Measurements from ENCODE around the gene UCN.
"Not testable (repeated sequence)": the region's sequence is repeated elsewhere in the genome, so short reads cannot be mapped to it uniquely, and the experiment has no call there.

UCN gene

GRCh38 chr2:27314709-27315108 is 6.5 kb upstream of the UCN start:
- DNase-seq (ENCODE audit: low read depth) = no peak

GRCh38 chr2:27313882-27314645 is 5.8 kb upstream of the UCN start:
- DNase-seq (ENCODE audit: low read depth) = no peak

GRCh38 chr2:27312152-27312551 is 3.9 kb upstream of the UCN start:
- DNase-seq (ENCODE audit: low read depth) = no peak

- no peak for DNase-seq (ENCODE audit: low read depth)
Observed at GRCh38 chr2:27309651-27310050, 1.4 kb upstream of the UCN start.

DNA sequence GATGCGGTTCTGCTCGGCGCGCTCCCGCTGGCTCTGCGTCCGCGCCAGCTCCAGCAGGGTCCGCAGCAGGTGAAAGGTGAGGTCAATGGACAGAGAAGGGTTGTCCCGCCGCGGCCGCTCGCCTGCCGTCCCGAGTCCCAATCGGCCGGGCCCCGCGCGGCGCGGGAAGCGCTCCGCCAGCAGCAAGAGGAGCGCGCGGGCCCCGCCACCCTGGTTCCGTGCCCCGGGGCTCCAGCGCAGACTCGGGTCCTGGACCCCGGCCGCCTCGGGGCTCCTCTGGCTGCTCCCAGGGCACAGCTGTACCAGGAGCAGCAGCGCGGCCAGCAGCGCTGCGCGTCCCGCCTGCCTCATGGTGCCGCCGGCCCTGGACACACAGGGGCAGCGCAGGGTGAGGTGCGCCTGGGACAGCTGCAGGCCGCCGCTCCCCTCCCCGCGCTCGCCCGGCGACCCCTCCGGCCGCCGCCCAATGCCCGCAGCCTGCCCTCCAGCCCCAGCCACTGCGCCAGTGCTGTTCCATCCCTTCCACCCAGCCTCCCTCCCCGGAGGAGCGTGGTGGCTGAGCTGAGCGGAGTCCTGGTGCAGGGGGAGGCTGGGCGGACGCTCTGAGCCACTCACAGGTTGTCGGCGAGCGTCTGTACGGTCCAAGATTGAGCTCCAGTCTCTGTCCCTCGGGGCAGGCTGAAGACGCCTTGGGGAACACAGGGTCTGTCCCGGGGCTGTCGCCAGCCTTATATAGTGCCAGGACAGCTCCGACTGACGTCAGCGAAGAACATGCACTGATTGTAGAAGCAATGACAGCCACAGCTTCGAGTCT is 493 bp downstream of the UCN start:
- DNase-seq (ENCODE audit: low read depth) = no peak

GRCh38 chr2:27307287-27307544 is 1.0 kb downstream of the UCN start:
- no peak for DNase-seq (ENCODE audit: low read depth)

- no peak for DNase-seq (ENCODE audit: low read depth)
Observed at GRCh38 chr2:27306573-27307286, 1.5 kb downstream of the UCN start.

DNA sequence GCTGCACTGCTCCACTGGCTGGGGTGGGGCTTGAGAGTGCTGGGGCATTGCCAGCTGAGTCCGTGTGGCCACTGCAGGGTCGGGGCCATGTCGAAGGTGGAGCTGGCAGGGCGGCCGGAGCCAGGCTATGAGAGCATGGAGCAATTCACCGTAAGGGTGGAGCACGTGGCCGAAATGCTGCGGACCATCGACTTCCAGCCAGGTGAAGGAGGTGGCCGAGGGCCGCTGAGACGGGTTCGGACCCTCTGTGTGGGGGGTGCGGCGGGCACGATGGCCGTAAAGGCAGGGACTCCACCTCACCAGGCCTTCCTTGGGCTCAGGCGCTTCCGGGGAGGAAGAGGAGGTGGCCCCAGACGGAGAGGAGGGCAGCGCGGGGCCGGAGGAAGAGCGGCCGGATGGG is 2.1 kb downstream of the UCN start:
- no peak for DNase-seq (ENCODE audit: low read depth)

DNA sequence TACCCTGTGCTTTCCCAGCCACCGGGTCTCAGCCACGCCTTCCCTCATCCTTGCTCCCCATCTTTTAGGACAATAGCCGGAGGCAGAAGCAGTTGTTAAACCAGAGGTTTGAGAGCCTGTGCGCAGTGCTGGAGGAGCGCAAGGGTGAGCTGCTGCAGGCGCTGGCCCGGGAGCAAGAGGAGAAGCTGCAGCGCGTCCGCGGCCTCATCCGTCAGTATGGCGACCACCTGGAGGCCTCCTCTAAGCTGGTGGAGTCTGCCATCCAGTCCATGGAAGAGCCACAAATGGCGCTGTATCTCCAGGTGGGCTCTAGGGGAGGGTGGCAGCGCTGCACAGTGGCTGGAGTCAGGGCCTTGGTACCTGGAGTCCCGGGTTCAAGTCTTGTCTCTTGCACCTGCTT is 2.7 kb downstream of the UCN start:
- no peak for DNase-seq (ENCODE audit: low read depth)

DNA sequence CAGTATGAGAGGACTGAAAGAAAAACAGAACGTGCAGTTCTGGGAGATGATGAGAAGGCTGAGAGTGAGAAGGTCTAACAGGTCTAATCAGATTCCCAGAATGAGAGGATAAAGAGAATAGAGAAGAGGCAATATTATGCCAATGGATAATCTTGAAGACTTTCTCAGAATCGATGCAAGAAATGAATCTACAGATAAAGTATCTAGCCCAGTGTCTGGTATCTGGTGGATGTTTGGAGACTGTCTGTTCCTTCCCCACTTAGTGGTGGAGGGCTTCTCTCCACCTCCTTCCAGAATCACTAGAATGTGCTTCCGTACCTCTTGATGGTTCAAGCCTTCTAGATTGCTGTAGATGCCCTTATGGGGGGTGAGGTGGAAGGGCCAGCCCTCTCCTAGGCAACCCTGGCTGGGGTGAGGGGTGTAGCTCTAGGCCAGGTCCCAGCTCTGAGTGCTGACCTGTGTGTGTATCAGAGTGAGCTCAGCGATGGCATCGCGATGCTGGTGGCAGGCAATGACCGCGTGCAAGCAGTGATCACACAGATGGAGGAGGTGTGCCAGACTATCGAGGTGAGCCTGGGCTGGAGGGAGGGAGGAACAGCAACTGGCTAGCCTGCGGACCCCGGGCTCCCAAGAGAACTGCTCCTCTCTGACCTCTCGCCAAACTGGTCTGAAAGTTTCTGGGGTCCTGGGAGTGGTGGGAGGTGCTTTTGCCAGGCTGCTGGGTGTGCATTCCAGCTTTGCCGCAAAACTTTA is 3.6 kb downstream of the UCN start:
- DNase-seq (ENCODE audit: low read depth) = no peak

DNA sequence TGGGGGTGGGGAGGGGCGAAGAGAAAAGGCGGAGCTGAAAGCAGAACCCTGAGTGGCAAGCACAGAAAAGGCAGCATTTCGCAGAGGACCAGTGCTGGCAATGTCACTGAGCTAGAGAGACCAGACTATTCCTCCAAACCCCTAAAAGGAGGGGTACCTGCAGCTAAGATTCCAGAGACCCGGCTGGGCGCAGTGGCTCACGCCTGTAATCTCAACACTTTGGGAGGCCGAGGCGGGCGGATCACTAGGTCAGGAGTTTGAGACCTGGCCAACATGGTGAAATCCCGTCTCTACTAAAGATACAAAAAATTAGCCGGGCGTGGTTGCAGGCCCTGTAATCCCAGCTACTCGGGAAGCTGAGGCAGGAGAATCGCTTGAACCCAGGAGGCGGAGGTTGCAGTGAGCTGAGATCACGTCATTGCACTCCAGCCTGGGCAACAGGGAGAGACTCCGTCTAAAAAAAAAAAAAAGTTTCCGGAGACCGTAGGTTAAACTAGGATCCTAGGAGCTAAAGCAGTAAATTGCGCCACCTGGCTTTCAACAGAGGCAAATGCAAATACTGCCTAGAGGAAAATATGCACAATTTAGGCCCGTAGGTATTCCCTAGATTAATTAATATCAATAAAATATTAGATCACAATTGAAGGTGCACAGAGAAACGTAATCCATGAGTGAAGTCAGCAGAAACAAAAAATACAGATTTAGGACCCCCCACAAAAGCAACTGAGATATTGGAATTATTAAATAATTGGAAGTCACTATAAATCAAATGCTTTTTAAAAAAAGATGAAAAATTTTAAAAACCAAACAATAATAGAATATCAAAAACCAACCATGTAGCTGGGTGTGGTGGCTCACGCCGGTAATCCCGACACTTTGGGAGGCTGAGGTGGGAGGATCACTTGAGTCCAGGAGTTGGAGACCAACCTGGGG is 4.9 kb downstream of the UCN start:
- peak; percentile 62 for DNase-seq (ENCODE audit: low read depth)

GRCh38 chr2:27300606-27301005 is 7.6 kb downstream of the UCN start:
- not testable (repeated sequence) for DNase-seq (ENCODE audit: low read depth)

GRCh38 chr2:27298391-27299080 is 9.7 kb downstream of the UCN start:
- no peak for DNase-seq (ENCODE audit: low read depth)

- DNase-seq (ENCODE audit: low read depth) = no peak
Observed at GRCh38 chr2:27297195-27297594, 11.1 kb downstream of the UCN start.

- DNase-seq (ENCODE audit: low read depth) = no peak
Observed at GRCh38 chr2:27296481-27296880, 11.8 kb downstream of the UCN start.

- DNase-seq (ENCODE audit: low read depth) = no peak
Observed at GRCh38 chr2:27294928-27295327, 13.3 kb downstream of the UCN start.

DNA sequence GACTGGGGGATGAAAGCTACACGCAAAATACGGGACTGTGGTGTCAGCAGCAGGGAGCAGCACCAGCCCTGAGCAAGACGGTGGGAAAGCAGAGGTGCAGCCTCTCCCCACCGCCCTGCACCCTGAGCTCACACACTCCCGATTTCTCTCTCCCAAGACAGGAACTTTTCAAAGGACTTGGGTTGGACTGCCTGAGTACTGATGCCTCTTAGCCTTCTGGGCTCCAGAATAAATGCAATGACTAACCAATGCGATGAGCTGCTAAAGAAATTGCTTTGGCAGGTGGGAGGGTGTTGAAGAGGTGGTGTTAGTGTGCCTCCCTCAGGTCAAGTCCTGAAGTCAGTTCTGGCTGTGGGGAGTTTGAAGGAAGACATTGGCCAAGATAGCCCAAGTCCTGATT is 16.4 kb downstream of the UCN start:
- DNase-seq (ENCODE audit: low read depth) = no peak

GRCh38 chr2:27290549-27290948 is 17.7 kb downstream of the UCN start:
- DNase-seq (ENCODE audit: low read depth) = no peak

- no peak for DNase-seq (ENCODE audit: low read depth)
Observed at GRCh38 chr2:27288610-27289009, 19.6 kb downstream of the UCN start.

DNA sequence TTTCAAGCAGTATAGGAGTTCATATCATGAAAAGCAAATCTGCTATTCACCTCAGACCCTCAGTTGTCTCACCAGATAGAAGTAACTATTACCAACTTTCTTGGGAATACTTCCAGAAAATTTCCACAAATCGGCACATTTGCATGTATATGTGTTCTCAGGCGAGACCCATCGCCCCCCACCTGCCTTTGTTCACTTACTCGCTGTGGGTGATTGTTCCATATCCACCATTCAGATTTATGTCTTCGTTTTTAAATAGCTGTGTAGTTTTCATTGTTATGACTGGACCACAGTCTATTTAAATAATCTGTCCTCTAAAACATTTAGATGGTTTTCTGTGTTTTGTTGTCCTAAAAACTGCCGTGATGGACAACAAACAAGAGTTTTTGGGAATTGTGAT is 22.8 kb downstream of the UCN start:
- no peak for DNase-seq (ENCODE audit: low read depth)

DNA sequence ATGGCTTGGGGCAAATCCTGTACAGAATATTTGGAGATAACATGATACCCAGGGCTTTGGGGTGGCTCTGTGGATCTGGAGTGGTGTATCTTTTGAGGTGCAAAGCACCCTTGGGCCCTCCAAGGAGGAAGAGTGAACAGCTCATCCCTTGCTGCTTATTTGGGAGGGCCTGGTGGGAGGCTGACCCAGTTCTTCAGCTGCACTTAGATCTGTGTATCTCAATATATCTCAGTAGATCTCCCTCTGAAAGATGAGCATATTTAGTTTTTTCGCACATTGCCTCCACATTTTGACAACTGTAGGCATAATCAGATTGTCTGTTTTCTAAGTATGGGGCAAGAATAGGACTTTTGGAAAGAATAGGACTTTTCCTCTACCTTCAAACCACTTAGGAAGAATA is 23.2 kb downstream of the UCN start:
- no peak for DNase-seq (ENCODE audit: low read depth)

All from iris pigment epithelial cell (primary cell).